CD4-positive, alpha-beta T cell treated with Interleukin-15 for 1 hour (primary cell): ENCODE measurements around the gene UBE3A.

ENCODE experiments used
- DNase-seq: peaks from one replicate; pipeline ENCODE4 v3.0.0-alpha.2; 2020

Gene UBE3A

DNA sequence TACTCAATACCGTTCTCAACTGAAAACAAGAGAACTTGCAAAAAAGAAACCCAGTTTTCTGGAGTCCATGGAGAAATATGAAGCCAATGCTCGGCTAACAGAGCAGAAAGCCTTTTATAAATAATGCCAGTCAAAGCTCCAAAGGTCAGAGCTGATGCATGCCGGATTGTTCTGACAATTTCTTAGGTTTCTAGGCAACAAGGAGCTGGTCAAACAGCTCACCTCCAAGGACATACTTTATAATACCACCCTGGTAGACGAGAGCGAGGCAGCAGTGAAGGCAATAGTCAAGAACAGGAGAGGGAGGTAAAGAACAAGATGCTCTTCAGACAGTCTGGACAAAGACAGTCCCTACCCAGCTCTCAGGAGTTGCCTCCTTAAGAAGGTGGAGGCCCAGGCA is 111.1 kb downstream of the UBE3A start:
- no peak for DNase-seq

DNA sequence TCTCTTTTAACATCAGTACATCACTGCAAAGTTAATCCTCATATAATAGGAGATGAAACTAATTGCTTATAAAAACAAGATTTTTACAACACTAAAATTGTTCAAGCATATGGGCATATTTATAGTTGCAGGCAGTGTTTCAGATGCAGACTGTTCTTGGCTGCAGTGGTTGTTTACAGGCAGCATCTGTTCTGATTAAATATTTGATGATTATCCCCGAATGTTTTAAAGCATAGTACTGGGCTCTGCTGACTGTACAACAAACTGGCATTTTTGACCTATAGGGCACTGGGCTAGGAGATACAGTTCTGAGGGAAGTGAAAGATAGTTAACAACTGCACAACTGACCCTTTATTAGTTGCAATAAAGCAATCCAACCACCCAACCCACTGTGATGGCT is 113.6 kb downstream of the UBE3A start:
- no peak for DNase-seq

DNA sequence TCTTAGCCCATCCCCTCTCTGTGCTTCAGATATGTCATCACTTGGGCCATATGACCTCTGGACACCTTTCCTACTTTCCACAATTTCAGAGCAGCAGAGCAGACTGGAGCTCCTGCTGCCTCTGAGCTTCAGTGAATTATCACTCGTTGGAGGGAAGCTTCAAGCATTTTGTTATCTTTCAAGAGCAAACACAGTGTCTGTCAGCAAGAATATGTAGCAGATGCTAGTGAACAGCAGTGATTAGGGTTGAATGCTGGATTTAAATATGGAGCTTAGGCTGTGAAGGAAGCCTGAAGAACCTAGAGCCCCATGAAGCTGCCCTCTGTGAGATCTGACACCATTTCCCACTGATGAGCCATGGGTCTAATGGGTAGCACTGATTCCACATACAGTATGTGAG is 115.4 kb downstream of the UBE3A start:
- no peak for DNase-seq

DNA sequence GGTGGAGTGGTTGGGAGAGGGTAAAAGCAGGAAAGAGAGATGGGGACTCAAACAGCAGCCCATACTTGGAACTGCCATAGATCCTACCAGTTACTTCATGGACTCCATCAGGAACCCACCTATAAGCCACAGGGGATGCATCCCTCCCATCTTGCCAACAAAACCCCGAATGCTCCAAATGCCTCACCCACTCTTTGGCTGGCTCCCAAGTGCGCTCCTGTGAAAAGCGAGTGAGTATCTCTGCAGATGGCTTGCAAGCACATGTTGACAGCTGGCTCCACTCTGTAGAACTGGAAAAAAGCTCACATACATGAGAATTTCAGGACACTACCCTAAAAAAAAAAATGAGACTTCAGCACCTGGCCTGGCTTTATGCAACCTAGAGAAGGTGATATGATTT is 151.0 kb downstream of the UBE3A start:
- no peak for DNase-seq
